GM18526 (cell line): ENCODE results near the gene GOLIM4.

Experiments
- POLR2A ChIP-seq: IDR thresholded peaks from 3 replicates; pipeline ENCODE4 v1.6.1; 2011; ENCODE audit not compliant: insufficient read length; ENCODE audit errors: extremely low read depth

GOLIM4 gene

GRCh38 chr3:167967257-167968036 lies 128.3 kb downstream of the GOLIM4 start:
- TF ChIP-seq POLR2A = no peak
